ENCODE results near the gene SOCS1. TPM values are rescaled to one million over a fixed set of nuclear protein-coding genes. Genes with fewer than 3 reads are reported as not detected.

SOCS1 gene
- total and polyA plus RNA-seq, 2 experiments from 2014 or later: 84.7 to 104 TPM

- no peak for TF ChIP-seq ZNF462 (CRISPR knock-in tag; IDR thresholded peaks at IDR 0.05)
- TF ChIP-seq CTCF (conservative IDR thresholded peaks at IDR 0.05; ENCODE audit: low read depth in 2 of 2): no peak
- no peak for TF ChIP-seq EZH2phosphoT487 (IDR thresholded peaks at IDR 0.05; ENCODE audit: unreplicated experiment)
- no peak for TF ChIP-seq ZNF331 (CRISPR knock-in tag; IDR thresholded peaks at IDR 0.05; ENCODE audit: low read depth)
- no peak for TF ChIP-seq NANOG (IDR thresholded peaks at IDR 0.05; ENCODE audit: borderline replicate concordance)
- no peak for TF ChIP-seq POLR2AphosphoS5 (IDR thresholded peaks at IDR 0.05; ENCODE audit: low read depth)
Observed at GRCh38 chr16:11260596-11260966, 4.6 kb upstream of the SOCS1 start (continued).
